Fibroblast of lung (primary cell): ENCODE results near the gene ITCH. TPM values are rescaled to one million over a fixed set of nuclear protein-coding genes. Genes with fewer than 3 reads are reported as not detected.

Experiments
- DNase-seq, 2 donors: peaks; one replicate each; pipeline versions ENCODE4 v3.0.0 to v3.0.0-alpha.2; 2010; ENCODE audit warnings: low read depth in 2 of 2
- H2AFZ ChIP-seq: 2 replicates; pipeline ENCODE4 v1.5.1; 2012; ENCODE audit warnings: low read length, control low read depth, inconsistent platforms
- H3K27ac ChIP-seq: 2 replicates; pipeline ENCODE4 v1.5.1; 2011; ENCODE audit warnings: low read length, control low read depth; ENCODE audit not compliant: insufficient read depth
- H3K27me3 ChIP-seq: 2 replicates; pipeline ENCODE4 v1.5.1; 2011; ENCODE audit warnings: mild to moderate bottlenecking, low read length; ENCODE audit not compliant: control insufficient read depth, insufficient read depth
- H3K36me3 ChIP-seq: 2 replicates; pipeline ENCODE4 v1.5.1; 2011; ENCODE audit warnings: low read length; ENCODE audit not compliant: control insufficient read depth, insufficient read depth
- H3K4me1 ChIP-seq: 2 replicates; pipeline ENCODE4 v1.5.1; 2011; ENCODE audit warnings: low read length; ENCODE audit not compliant: control insufficient read depth, insufficient read depth; ENCODE audit errors: extremely low read depth
- H3K4me2 ChIP-seq: 2 replicates; pipeline ENCODE4 v1.5.1; 2011; ENCODE audit warnings: low read length, control low read depth; ENCODE audit not compliant: insufficient read depth; ENCODE audit errors: extremely low read depth
- H3K4me3 ChIP-seq, 4 experiments: fragments of 200-600 bp in 1 of 4; sonication (generic) in 1 of 4; replicated peaks in 1 of 4; 2 replicates each; pipeline ENCODE4 v1.5.1; 2011 to 2016; ENCODE audit warnings: low read length in 4 of 4, low read depth in 3 of 4, mild to moderate bottlenecking in 3 of 4, control low read depth in 2 of 4, inconsistent platforms in 1 of 4, mixed read lengths in 1 of 4; ENCODE audit not compliant: insufficient read depth in 1 of 4; ENCODE audit errors: control extremely low read depth in 1 of 4
- H3K79me2 ChIP-seq: 2 replicates; pipeline ENCODE4 v1.5.1; 2012; ENCODE audit warnings: mild to moderate bottlenecking, low read length, inconsistent platforms; ENCODE audit not compliant: control insufficient read depth, insufficient read depth
- H3K9ac ChIP-seq: 2 replicates; pipeline ENCODE4 v1.5.1; 2011; ENCODE audit warnings: mild to moderate bottlenecking, low read length, control low read depth; ENCODE audit not compliant: insufficient read depth
- H3K9me3 ChIP-seq: 2 replicates; pipeline ENCODE4 v1.5.1; 2012; ENCODE audit warnings: low read depth, low read length; ENCODE audit not compliant: control insufficient read depth, insufficient read depth
- H4K20me1 ChIP-seq: 2 replicates; pipeline ENCODE4 v1.5.1; 2011; ENCODE audit warnings: low read length; ENCODE audit not compliant: control insufficient read depth, insufficient read depth; ENCODE audit errors: extremely low read depth
- EZH2 ChIP-seq: IDR thresholded peaks from 2 replicates; pipeline ENCODE4 v1.5.1; 2012; ENCODE audit warnings: low read length, control low read depth, mild to moderate bottlenecking; ENCODE audit errors: missing control alignments
- polyA plus RNA-seq, 2 donors: library from polyadenylated mRNA; depleted of rRNA in 1 of 2; stranded (reverse) in 1 of 2; unstranded in 1 of 2; fragments of >200 nt; gene quantifications; 2 replicates each; pipeline ENCODE4 v1.2.1, GENCODE V29; 2011 to 2012; ENCODE audit warnings: missing spikeins in 1 of 2
- total RNA-seq: library from RNA; depleted of rRNA; stranded (reverse); fragments of >200 nt; gene quantifications from 2 replicates; pipeline ENCODE4 v1.2.1, GENCODE V29; 2014
- TF ChIP-seq, protein P1 (sequence below), 2 donors: IDR thresholded peaks in 1 of 2; conservative IDR thresholded peaks in 1 of 2; 1 replicate in 1 of 2; 2 replicates in 1 of 2; pipeline ENCODE4 v1.5.1; 2011 to 2012; ENCODE audit warnings: low read length in 2 of 2, control low read depth in 1 of 2, inconsistent platforms in 1 of 2, low read depth in 1 of 2, mild to moderate bottlenecking in 1 of 2

The ITCH gene
- total and polyA plus RNA-seq, 2 donors (not counting 1 experiment from before 2014, with no cell fraction given) = 25.0 to 77.6 TPM

DNA sequence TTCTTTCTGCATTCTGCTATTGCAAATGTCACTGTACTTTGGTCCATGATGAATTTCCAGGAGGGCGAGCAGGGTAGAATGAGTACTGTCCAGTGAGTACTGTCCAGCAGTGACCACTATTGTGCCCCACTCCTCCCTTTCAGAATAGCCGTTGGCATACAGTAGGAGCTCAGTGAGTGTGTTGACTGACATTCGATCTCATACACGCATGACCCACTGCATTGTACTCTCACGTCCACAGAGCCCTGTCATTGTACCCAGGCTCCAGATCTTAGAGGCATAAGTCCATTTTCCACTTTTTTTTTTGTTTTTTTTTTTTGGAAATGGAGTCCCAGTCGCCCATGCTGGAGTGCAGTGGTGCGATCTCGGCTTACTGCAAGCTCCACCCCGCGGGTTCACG lies 161.4 kb downstream of the ITCH start:
- Histone ChIP-seq H3K4me3 (no peak overlapping the region), H2AFZ (no peak overlapping the region), H3K36me3 (peaks cover 6% of the 10 kb centered on the region), H3K9me3 (no peaks in the 10 kb centered on the region), H3K9ac (no peak overlapping the region), H3K4me1 (peaks cover 40% of the 10 kb centered on the region), H3K27me3 (no peaks in the 10 kb centered on the region), H4K20me1 (no peaks in the 10 kb centered on the region), H3K79me2 (peaks cover 57% of the 10 kb centered on the region), H3K27ac (peak overlapping the region; percentile 32), H3K4me2 (no peak overlapping the region)
- DNase-seq = no peak
- TF ChIP-seq EZH2 = no peak
- TF ChIP-seq, protein P1, sequence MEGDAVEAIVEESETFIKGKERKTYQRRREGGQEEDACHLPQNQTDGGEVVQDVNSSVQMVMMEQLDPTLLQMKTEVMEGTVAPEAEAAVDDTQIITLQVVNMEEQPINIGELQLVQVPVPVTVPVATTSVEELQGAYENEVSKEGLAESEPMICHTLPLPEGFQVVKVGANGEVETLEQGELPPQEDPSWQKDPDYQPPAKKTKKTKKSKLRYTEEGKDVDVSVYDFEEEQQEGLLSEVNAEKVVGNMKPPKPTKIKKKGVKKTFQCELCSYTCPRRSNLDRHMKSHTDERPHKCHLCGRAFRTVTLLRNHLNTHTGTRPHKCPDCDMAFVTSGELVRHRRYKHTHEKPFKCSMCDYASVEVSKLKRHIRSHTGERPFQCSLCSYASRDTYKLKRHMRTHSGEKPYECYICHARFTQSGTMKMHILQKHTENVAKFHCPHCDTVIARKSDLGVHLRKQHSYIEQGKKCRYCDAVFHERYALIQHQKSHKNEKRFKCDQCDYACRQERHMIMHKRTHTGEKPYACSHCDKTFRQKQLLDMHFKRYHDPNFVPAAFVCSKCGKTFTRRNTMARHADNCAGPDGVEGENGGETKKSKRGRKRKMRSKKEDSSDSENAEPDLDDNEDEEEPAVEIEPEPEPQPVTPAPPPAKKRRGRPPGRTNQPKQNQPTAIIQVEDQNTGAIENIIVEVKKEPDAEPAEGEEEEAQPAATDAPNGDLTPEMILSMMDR (conservative IDR thresholded peaks at IDR 0.05 in 1 of 2, IDR thresholded peaks at IDR 0.05 in 1 of 2; ENCODE audit: low read depth in 1 of 2, low read length in 2 of 2) = no peak

DNA sequence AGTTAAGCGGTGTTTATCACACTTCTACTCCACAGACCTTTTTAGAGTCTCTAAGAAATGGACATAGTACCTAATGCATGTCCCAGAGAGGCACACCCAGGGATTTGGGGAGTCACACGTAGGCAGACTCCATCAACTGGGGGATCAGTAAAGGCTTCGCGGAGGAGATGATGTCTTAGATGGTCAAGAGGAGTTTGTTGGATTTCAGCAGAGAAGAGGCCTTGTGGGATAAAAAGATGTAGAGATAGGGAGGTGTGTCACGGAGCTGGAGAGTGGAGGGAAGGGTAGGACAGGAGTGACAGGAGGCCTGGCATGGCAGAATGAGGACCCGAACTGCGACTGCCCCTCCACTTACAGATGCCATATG lies 162.3 kb downstream of the ITCH start:
- peaks cover 8% of the 10 kb centered on the region for H3K36me3 ChIP-seq
- peaks cover 40% of the 10 kb centered on the region for H3K4me1 ChIP-seq
- H3K9me3 ChIP-seq = no peaks in the 10 kb centered on the region

DNA sequence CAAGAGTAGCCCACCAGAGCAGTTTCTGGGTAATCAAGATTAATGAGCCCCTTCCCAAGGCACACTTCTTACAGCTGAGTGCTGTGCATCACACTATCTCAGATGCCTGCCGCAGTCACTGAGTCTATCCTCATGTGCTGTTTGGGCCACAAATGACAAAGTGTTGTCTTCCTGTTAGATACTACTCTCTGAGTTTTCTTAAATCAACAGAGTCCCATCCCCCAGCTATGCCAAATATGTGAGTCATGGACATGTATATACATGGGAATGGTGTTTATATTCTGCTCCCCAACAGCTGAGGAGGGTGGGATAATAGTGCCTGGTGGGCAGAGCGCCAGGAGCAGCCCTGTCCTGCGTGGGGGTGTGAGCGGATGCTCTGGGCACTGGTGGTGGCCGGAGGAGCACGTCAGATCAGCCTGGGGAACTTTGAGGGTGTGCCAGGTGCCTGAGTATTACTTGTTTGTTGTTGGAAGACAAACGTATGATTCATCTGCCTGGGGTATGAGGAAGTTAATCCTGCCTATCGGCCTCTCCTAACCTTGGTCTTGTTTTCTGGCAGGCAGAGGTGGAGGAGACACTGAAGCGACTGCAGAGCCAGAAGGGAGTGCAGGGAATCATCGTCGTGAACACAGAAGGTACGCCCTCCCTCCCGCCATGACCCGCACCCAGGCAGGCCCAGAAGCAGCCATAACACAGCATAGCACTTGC lies 162.8 kb downstream of the ITCH start:
- H4K20me1 ChIP-seq = no peaks in the 10 kb centered on the region
- peak; percentile 98 to 99 for DNase-seq
- no peak overlapping the region for H3K9ac ChIP-seq
- peaks cover 49% of the 10 kb centered on the region for H3K79me2 ChIP-seq
- H3K4me1 ChIP-seq = peaks cover 40% of the 10 kb centered on the region
- no peaks in the 10 kb centered on the region for H3K27me3 ChIP-seq
- H3K4me2 ChIP-seq = peak overlapping the region; percentile 39
- H2AFZ ChIP-seq = no peak overlapping the region
- H3K27ac ChIP-seq = peak overlapping the region; percentile 39
- H3K9me3 ChIP-seq = no peaks in the 10 kb centered on the region
- no peak for TF ChIP-seq EZH2
- TF ChIP-seq, protein P1 (conservative IDR thresholded peaks at IDR 0.05 in 1 of 2, IDR thresholded peaks at IDR 0.05 in 1 of 2; ENCODE audit: low read depth in 1 of 2, low read length in 2 of 2) = no peak
- H3K4me3 ChIP-seq = peak overlapping the region in 1 of 4 experiments; percentile 18
- peaks cover 10% of the 10 kb centered on the region for H3K36me3 ChIP-seq

More for the DNA sequence above, 162.3 kb downstream of the ITCH start:
- no peak overlapping the region for H3K4me2 ChIP-seq
- TF ChIP-seq, protein P1 (conservative IDR thresholded peaks at IDR 0.05 in 1 of 2, IDR thresholded peaks at IDR 0.05 in 1 of 2; ENCODE audit: low read depth in 1 of 2, low read length in 2 of 2) = no peak
- no peak for TF ChIP-seq EZH2
- H4K20me1 ChIP-seq = no peaks in the 10 kb centered on the region
- H3K9ac ChIP-seq = no peak overlapping the region
- no peak overlapping the region for H3K4me3 ChIP-seq
- H3K79me2 ChIP-seq = peaks cover 49% of the 10 kb centered on the region
- DNase-seq = no peak
- H3K27me3 ChIP-seq = no peaks in the 10 kb centered on the region
- peak overlapping the region; percentile 39 for H3K27ac ChIP-seq
- no peak overlapping the region for H2AFZ ChIP-seq
